A549 (cell line): ENCODE results near the gene IPO7.

Experiments used
- E2F6 ChIP-seq: IDR thresholded peaks from 2 replicates; pipeline ENCODE4 v1.6.1; 2012; ENCODE audit warnings: low read depth, borderline replicate concordance
- HDAC2 ChIP-seq: fragments of 200-600 bp; sonication (generic); IDR thresholded peaks from 2 replicates; pipeline ENCODE4 v1.6.1; 2016
- PHF8 ChIP-seq: fragments of 200-600 bp; sonication (generic); IDR thresholded peaks from 2 replicates; pipeline ENCODE4 v1.6.1; 2016; ENCODE audit warnings: low read depth, mild to moderate bottlenecking, antibody characterized with exemption, moderate library complexity, borderline replicate concordance
- POLR2A ChIP-seq: IDR thresholded peaks from 2 replicates; pipeline ENCODE4 v1.6.1; 2012; ENCODE audit warnings: mild to moderate bottlenecking, low read length
- POLR2AphosphoS2 ChIP-seq: conservative IDR thresholded peaks from 2 replicates; pipeline ENCODE4 v1.6.1; 2012; ENCODE audit warnings: low read length, improper control_type of control experiment, inconsistent platforms
- RAD21 ChIP-seq, 2 experiments: fragments of >200 bp in 1 of 2; sonication (Bioruptor Twin) in 1 of 2; formaldehyde crosslinking in 1 of 2; IDR thresholded peaks in 1 of 2; conservative IDR thresholded peaks in 1 of 2; 2 replicates in 1 of 2; 3 replicates in 1 of 2; pipeline ENCODE4 v1.6.1; 2012 to 2018; ENCODE audit warnings: inconsistent platforms in 1 of 2
- SREBF2 ChIP-seq: fragments of 450-650 bp; IDR thresholded peaks from 2 replicates; pipeline ENCODE4 v1.6.1; 2014; ENCODE audit warnings: mild to moderate bottlenecking, moderate library complexity
- TF ChIP-seq, protein P1 (sequence below): fragments of >200 bp; sonication (Bioruptor Twin); formaldehyde crosslinking; IDR thresholded peaks from 3 replicates; pipeline ENCODE4 v1.5.1; 2016
- TF ChIP-seq, protein P2 (sequence below): IDR thresholded peaks from 2 replicates; pipeline ENCODE4 v1.6.1; 2012
- TF ChIP-seq, protein P3 (sequence below): IDR thresholded peaks from 2 replicates; pipeline ENCODE4 v1.6.1; 2012

GRCh38 chr11:9428706-9429105, 44.3 kb downstream of the IPO7 start:
- TF ChIP-seq, protein P1, sequence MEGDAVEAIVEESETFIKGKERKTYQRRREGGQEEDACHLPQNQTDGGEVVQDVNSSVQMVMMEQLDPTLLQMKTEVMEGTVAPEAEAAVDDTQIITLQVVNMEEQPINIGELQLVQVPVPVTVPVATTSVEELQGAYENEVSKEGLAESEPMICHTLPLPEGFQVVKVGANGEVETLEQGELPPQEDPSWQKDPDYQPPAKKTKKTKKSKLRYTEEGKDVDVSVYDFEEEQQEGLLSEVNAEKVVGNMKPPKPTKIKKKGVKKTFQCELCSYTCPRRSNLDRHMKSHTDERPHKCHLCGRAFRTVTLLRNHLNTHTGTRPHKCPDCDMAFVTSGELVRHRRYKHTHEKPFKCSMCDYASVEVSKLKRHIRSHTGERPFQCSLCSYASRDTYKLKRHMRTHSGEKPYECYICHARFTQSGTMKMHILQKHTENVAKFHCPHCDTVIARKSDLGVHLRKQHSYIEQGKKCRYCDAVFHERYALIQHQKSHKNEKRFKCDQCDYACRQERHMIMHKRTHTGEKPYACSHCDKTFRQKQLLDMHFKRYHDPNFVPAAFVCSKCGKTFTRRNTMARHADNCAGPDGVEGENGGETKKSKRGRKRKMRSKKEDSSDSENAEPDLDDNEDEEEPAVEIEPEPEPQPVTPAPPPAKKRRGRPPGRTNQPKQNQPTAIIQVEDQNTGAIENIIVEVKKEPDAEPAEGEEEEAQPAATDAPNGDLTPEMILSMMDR = no peak
- TF ChIP-seq POLR2A = no peak
- no peak for TF ChIP-seq RAD21 (conservative IDR thresholded peaks at IDR 0.05 in 1 of 2, IDR thresholded peaks at IDR 0.05 in 1 of 2)
- no peak for TF ChIP-seq SREBF2
- TF ChIP-seq PHF8 = no peak
- TF ChIP-seq POLR2AphosphoS2 = no peak
- TF ChIP-seq HDAC2 = no peak
- TF ChIP-seq, protein P2, sequence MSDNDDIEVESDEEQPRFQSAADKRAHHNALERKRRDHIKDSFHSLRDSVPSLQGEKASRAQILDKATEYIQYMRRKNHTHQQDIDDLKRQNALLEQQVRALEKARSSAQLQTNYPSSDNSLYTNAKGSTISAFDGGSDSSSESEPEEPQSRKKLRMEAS = no peak
- TF ChIP-seq, protein P3, sequence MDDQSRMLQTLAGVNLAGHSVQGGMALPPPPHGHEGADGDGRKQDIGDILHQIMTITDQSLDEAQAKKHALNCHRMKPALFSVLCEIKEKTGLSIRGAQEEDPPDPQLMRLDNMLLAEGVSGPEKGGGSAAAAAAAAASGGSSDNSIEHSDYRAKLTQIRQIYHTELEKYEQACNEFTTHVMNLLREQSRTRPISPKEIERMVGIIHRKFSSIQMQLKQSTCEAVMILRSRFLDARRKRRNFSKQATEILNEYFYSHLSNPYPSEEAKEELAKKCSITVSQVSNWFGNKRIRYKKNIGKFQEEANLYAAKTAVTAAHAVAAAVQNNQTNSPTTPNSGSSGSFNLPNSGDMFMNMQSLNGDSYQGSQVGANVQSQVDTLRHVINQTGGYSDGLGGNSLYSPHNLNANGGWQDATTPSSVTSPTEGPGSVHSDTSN = no peak
- no peak for TF ChIP-seq E2F6
